Measurements from ENCODE around the gene TBCK. TPM values are rescaled to one million over a fixed set of nuclear protein-coding genes. Genes with fewer than 3 reads are reported as not detected.

The TBCK gene
- total and polyA plus RNA-seq, 2 of the 8 experiments (the other 6 are each of a cell fraction or from before 2014, with no cell fraction given), result 10.2 to 18.7 TPM

GRCh38 chr4:106034751-106035150 is 281.3 kb downstream of the TBCK start (continued):
- TF ChIP-seq BCL11A (IDR thresholded peaks at IDR 0.05; ENCODE audit: low read depth in 2 of 2, low read length in 2 of 2), result no peak
- no peak for TF ChIP-seq HDAC2 (IDR thresholded peaks at IDR 0.05; ENCODE audit: borderline replicate concordance in 1 of 2, low read depth in 2 of 2, low read length in 2 of 2)
- TF ChIP-seq RNF2 (IDR thresholded peaks at IDR 0.05; ENCODE audit: borderline replicate concordance, low read depth, low read length, missing control alignments, poor library complexity, severe bottlenecking), result no peak
- no peak for TF ChIP-seq CHD1 (IDR thresholded peaks at IDR 0.05; ENCODE audit: low read depth, low read length)
- no peak for TF ChIP-seq GTF2F1 (IDR thresholded peaks at IDR 0.05; ENCODE audit: borderline replicate concordance, low read depth, low read length)
- no peak for TF ChIP-seq EZH2 (IDR thresholded peaks at IDR 0.05; ENCODE audit: low read depth, low read length, severe bottlenecking)
- TF ChIP-seq PHF8 (conservative IDR thresholded peaks at IDR 0.05; ENCODE audit: low read depth, low read length), result no peak
- TF ChIP-seq ATF3 (IDR thresholded peaks at IDR 0.05; ENCODE audit: insufficient read depth, low read depth, low read length), result no peak
- TF ChIP-seq SUZ12 (IDR thresholded peaks at IDR 0.05; ENCODE audit: low read length), result no peak
- TF ChIP-seq EGR1 (IDR thresholded peaks at IDR 0.05; ENCODE audit: borderline replicate concordance, low read depth, low read length), result no peak
- TF ChIP-seq SIRT6 (IDR thresholded peaks at IDR 0.05; ENCODE audit: low read length), result no peak
- TF ChIP-seq TBP (IDR thresholded peaks at IDR 0.05; ENCODE audit: low read depth, low read length), result no peak
- TF ChIP-seq SP1 (IDR thresholded peaks at IDR 0.05; ENCODE audit: low read depth, low read length), result no peak
- TF ChIP-seq SAP30 (IDR thresholded peaks at IDR 0.05; ENCODE audit: insufficient read depth, insufficient replicate concordance, low read length), result no peak
- no peak for TF ChIP-seq KDM5A (IDR thresholded peaks at IDR 0.05; ENCODE audit: low read length)
- TF ChIP-seq MAFK (IDR thresholded peaks at IDR 0.05; ENCODE audit: low read depth, low read length), result no peak
